Cardiac fibroblast (primary cell): ENCODE results near the gene KRT33B.

Experiments
- DNase-seq, 2 donors: peaks; one replicate each; pipeline versions ENCODE4 v3.0.0 to v3.0.0-alpha.2; 2010; ENCODE audit warnings: low read depth in 2 of 2
- H3K4me3 ChIP-seq, 2 donors: replicated peaks in 1 of 2; 1 replicate in 1 of 2; 2 replicates in 1 of 2; pipeline ENCODE4 v1.5.1; 2011; ENCODE audit warnings: low read depth in 2 of 2, low read length in 2 of 2, mild to moderate bottlenecking in 2 of 2, moderate library complexity in 1 of 2
- TF ChIP-seq, protein P1 (sequence below): IDR thresholded peaks from one replicate; pipeline ENCODE4 v1.5.1; 2011; ENCODE audit warnings: low read depth, mild to moderate bottlenecking, low read length, inconsistent platforms

KRT33B gene

DNA sequence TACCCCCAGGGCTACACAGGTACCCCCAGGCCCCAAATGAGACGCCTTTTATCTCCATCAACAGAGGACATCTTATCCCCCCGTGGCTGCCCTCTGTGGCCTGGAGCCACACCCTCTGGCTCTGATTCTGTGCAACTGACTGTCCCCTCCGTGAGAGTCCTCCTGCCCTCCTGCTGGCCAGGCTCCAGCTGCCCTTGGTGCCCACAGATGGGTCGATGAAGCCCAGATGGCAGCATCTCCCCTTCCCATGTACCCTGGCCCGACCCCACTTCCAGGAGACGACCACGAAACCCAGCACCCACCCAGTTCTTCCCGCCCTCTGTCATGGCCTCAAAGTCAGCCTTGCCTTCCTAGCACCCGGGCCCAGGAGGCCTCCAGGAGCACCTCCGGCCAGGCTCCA lies 44.5 kb downstream of the KRT33B start:
- no peak for DNase-seq
- H3K4me3 ChIP-seq = no peak overlapping the region
- TF ChIP-seq, protein P1, sequence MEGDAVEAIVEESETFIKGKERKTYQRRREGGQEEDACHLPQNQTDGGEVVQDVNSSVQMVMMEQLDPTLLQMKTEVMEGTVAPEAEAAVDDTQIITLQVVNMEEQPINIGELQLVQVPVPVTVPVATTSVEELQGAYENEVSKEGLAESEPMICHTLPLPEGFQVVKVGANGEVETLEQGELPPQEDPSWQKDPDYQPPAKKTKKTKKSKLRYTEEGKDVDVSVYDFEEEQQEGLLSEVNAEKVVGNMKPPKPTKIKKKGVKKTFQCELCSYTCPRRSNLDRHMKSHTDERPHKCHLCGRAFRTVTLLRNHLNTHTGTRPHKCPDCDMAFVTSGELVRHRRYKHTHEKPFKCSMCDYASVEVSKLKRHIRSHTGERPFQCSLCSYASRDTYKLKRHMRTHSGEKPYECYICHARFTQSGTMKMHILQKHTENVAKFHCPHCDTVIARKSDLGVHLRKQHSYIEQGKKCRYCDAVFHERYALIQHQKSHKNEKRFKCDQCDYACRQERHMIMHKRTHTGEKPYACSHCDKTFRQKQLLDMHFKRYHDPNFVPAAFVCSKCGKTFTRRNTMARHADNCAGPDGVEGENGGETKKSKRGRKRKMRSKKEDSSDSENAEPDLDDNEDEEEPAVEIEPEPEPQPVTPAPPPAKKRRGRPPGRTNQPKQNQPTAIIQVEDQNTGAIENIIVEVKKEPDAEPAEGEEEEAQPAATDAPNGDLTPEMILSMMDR = no peak

DNA sequence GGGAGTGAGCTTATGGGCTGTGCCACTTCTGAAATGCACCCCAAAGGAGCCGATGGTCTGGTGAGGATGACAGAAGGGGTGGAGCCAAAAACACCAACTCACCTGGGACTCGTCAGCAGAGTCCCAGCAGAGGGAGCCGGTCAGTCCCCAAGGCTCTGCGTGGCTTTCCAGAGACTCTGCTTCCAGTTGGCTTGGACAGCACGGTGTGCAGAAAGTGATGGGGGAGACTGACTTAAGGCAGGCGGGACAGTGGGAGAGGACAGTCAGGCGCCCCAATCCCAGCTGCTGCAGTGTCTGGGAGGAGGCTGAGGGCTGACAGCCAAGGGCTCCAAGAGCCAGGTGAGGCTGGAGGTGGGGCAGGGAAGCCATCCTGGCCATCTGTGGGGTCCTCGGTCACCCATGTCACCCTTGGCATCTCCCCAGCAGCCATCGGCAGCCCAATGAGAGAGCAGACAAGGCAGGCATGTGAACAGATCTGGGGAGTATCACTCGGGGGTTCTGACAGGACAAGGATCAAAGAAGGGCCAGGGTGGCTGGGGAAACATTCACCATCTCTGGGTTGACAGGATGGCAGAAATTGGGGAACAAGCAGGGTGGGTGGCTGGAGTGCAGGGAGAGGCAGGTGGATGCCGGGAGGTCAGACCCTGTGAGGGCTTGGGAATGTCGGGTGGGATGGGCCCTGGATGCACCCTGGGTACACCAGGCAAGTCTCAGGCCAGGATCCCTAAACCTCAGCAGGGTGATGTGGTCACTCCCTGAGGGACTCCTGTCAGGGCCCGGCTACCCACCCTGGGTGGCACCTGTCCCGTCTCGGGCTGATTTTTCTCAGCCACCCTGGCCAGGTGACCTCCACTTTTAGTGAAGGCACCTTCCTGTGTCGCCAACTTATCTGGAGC lies 45.2 kb downstream of the KRT33B start:
- DNase-seq = peak in 1 of 2 donors; percentile 2
- TF ChIP-seq, protein P1 = peak; percentile 25
- H3K4me3 ChIP-seq = no peak overlapping the region

DNA sequence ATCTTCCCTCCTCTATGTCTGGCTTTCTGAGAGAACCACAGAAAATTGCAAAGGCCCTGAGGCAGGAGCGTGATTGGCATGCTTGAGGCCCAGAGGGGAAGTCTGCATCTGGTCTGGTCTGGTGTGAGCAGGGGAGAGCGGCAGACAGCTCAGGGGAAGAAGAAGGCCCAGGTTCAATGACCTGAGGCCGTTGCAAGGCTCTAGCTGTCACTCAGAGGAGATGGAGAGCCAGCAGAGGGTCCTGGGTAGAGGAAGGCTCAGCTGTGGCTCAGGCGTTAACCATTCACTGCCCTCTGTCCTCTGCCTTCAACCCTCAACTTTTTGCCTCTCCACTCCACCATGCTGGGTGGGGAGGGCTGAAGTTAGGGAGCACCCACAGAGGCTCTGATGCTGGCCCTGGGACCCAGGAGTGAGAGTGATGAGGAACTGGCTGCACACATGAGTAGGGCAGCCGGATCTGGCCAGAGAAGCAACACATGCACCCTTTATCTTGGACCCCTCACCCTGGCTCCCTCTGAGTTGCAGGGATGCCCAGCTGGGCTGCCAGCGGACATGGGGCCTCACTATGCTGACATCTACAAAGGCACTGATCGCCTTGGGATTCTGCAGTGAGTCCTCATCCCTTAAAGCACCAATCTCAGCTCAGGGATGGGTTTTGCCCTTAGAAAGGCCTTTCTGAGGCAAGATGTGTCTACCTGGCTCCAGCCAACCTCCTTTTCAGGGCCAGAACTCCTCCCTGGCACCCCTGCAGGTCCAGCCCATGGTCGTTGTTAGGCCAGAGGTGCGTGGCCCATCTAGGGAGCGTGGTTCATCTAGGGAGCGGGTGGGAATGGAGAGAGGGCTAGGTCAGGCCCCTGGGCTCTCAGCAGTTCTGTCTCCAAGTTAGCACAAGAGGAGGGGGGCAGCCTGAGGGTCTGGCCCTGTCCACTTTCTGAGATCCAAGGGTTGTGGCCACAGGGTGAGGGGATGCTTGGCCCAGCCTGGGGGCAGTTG lies 46.4 kb downstream of the KRT33B start:
- H3K4me3 ChIP-seq = no peak overlapping the region
- no peak for DNase-seq
- TF ChIP-seq, protein P1 = no peak

DNA sequence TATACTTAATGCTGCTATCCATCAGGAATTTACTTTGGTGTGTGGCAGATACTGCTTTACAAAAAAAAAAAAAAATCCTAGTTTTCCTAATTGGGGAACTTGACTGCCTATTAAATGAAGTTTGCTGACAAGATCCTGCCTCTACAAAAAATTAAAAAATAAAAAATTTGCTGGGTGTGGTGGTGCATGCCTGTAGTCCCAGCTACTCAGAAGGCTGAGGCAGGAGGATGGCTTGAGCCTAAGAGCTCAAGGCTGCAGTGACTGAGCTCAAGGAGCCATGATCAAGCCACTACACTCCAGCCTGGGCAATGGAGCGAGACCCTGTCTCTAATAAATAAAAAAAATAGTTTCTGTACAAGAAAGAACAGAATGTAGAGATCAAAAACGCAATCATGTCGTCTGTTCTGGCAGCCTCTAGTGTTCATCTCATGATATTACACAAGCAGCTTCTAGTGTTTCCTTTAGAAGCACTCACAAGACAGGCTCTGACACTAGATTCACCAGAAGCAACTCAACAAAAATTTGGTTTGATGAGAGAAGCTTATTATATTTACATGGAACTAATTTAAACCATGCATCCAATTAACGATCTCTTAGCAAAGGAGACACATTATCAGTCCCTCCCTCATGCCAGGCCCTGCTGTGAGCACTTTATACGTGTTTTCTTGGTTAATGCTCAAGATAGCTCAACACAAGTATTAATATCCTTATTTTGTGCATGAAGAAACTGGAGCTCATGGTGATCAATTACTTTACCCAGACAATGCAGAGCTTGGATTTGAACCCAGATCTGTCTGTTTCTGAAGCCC lies 47.3 kb downstream of the KRT33B start:
- TF ChIP-seq, protein P1 = peak; percentile 86
- DNase-seq = peak; percentile 67 to 71
- no peak overlapping the region for H3K4me3 ChIP-seq

DNA sequence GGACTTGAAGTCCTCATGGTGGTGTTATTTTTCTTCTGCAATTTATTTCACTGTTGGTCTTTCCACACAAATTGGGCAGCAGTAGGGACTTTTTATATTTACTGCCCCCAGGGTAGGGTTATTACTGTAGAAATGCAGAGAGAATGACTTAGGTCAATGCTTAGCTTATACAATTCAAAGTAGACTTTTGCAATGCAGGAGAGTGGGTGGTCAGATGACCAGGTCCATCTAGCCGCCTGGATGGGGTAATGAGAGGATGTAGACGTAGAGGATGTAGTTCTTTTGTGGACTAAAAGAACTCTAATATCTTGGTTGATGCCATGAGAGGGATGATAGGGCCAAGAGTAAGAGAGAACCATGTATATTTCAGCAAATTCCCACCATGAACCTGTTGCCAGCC lies 51.4 kb downstream of the KRT33B start:
- TF ChIP-seq, protein P1 = no peak
- DNase-seq = no peak

More for the DNA sequence above, 51.4 kb downstream of the KRT33B start:
- H3K4me3 ChIP-seq = no peak overlapping the region
